HG02610 (cell line): Measurements from ENCODE around the gene LIMK2.
"Not testable (repeated sequence)": the region's sequence is repeated elsewhere in the genome, so short reads cannot be mapped to it uniquely, and the experiment has no call there.

Experiments
- ATAC-seq: cut with Tn5 transposase; IDR thresholded peaks from one replicate; pipeline ENCODE4 v1.9.1; 2021; ENCODE audit warnings: mild to moderate bottlenecking, moderate library complexity; ENCODE audit not compliant: unreplicated experiment

Gene LIMK2

GRCh38 chr22:31288496-31289240 lies 76.6 kb downstream of the LIMK2 start:
- ATAC-seq = no peak

- no peak for ATAC-seq
Observed at GRCh38 chr22:31289344-31289743, 77.2 kb downstream of the LIMK2 start.

GRCh38 chr22:31290494-31291471 lies 78.7 kb downstream of the LIMK2 start:
- ATAC-seq = peak; percentile 90

DNA sequence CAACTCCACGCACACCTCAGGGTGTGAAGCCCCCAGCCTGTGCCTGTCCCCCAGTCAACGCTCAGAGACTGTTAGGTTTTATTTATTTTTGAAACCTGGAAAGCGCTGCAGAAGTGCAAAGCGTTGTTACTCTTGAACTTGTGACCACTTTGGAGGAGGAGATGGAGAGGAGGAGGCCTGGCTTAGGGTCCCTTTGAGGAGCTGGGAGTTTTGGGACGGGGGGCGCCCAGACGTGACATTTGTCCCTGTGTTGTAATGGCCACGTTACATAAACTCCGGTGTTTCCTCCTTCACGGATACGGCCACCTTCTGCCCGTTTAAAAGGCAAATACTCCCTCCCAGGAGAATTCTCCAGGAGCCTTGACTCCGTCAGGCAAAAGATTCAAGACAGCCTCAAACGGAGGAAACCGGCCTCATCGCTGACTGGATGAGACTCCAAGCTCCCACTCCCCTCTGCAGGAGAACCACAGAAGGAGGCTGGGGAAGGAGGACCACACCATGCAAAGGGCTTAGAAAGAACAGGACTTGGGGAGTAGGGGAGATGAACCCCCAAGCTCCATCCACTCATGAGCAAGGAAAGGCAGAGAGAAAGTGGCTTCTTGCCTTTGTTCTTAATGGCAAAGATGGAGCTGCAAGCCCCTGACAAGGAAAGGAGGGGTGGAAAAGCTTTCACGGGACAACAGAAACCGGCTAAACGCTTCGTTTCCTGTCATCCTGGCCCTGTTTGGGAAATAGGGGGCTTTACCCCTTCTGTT lies 79.6 kb downstream of the LIMK2 start:
- ATAC-seq = no peak

- ATAC-seq = no peak
Observed at GRCh38 chr22:31292236-31292989, 80.3 kb downstream of the LIMK2 start, which contains the start of gene PIK3IP1. PIK3IP1 (minus strand) TSS chr22:31292488; CDS start chr22:31292344, 144 bp downstream.

DNA sequence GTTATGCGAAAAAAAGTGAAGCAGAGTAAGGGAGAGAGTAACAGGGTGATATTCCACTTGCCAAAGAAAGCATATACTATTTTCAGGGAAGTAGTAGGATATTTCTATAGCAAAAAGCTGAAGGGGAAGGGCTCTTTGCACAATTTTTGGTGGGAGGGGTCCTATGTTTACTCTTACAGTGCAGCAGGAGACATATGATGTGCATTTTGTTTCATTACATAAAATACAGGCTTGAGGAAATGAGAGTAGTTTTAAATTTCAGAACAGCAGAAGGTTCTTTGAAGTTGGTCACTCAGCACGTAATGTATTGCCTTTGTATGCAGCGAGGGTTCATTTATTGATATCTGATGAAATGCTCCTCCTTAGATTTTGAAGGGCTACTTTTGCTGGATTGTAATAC lies 83.3 kb downstream of the LIMK2 start:
- ATAC-seq = no peak

GRCh38 chr22:31295831-31296657 lies 83.9 kb downstream of the LIMK2 start:
- no peak for ATAC-seq

DNA sequence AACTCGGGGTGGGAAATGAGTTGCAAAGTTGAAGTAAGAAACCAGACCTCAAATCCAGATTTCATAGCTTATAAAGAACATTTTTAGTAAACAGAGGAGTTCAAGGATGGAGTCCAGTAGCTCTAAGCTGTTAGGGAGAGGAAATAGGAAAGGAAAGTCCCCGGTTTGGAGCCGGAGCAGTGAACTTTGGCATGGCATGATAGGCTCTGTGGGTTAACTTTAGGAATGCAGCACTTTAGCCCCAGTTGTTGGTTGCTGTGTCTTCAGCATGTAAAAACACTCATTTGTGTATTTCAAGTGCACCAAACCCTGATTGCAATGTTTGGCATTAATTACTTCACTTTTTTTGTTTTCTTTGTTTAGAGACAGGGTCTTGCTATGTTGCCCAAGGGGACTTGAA lies 88.8 kb downstream of the LIMK2 start:
- ATAC-seq = no peak

DNA sequence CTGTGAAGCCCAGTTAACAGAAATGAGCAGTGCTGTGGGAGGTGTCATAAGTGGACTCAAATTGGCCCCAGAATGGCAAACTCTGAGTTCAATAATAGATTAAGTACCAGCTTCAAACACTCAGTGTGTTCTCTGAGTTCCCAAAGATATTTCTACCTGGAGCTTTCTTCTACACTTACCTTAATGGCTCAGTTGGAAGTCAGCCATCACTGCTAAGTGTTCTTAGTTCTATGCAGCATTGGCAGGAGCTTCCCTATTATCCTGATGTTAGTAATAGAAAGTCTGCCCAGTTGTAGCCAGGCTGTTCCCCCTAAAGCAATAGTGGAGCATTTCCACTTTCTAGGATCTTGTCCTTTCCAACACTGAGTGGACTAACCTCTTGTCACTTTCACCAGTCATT lies 89.9 kb downstream of the LIMK2 start:
- no peak for ATAC-seq

DNA sequence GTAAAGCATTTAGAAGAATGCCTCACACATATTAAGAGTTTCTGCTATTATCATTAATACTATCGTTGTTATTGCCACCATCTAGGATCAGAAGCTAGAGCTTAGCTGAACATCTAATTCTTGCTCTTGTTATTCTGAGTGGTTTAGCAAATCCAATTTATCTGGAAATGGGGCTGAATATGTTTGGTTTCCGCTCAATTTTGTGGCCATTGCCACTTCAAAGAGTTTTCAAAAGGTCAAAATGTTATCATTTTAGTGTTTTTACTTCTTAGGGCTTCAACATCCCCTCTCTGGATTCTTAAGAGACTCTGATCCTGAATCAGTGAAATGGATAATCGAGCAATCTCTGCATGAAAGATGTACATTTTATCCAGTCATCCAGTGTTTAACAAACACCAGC lies 90.4 kb downstream of the LIMK2 start:
- ATAC-seq = no peak

- no peak for ATAC-seq
Observed at GRCh38 chr22:31305194-31305593, 93.1 kb downstream of the LIMK2 start.

GRCh38 chr22:31308181-31308580 lies 96.1 kb downstream of the LIMK2 start:
- no peak for ATAC-seq

GRCh38 chr22:31313366-31314147 lies 101.5 kb downstream of the LIMK2 start:
- ATAC-seq = no peak

GRCh38 chr22:31314220-31314619 lies 102.1 kb downstream of the LIMK2 start:
- not testable (repeated sequence) for ATAC-seq

DNA sequence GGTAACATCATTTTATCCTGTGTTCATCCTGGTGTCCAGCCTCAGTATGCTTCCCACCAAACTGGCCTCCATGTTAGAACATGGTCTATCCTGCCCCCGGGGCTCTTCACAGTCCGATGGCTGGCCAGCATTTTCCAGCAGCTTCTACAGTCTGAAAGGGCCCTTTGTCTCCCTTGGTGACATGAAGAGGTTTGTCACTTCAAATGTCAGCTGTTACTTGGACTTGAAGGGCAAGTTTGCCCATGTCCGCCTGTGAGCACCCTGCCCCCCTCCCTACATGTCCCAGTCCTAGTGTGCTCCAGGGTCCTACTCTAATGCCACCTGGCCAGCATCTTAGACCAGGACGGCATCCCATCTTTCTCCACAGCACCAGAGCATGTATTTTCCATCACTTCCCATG lies 109.3 kb downstream of the LIMK2 start:
- ATAC-seq = no peak

- ATAC-seq = no peak
Observed at GRCh38 chr22:31323578-31324550, 111.8 kb downstream of the LIMK2 start.

DNA sequence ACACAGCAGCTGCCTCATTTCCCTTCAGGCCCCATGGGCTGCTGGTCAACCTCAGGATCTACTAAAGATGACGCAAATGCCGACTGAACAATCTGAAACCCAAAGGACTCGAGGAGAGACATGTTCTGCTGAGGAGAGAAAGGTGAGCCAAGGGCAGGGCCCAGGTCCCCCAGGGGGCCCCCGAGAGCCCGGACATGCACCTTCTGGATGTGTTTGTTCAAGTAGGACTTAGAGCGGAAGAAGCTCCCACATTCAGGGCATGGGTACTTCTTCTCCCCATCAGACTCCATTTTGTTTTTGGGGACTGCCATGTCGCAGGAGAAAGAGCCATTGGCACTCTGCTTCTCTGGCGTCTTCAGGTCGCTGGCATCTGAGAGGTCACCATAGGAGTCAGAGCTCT lies 114.8 kb downstream of the LIMK2 start:
- no peak for ATAC-seq
